ENCODE measurements around the gene ZNF844.
"Not testable (repeated sequence)": the region's sequence is repeated elsewhere in the genome, so short reads cannot be mapped to it uniquely, and the experiment has no call there.

Gene ZNF844

DNA sequence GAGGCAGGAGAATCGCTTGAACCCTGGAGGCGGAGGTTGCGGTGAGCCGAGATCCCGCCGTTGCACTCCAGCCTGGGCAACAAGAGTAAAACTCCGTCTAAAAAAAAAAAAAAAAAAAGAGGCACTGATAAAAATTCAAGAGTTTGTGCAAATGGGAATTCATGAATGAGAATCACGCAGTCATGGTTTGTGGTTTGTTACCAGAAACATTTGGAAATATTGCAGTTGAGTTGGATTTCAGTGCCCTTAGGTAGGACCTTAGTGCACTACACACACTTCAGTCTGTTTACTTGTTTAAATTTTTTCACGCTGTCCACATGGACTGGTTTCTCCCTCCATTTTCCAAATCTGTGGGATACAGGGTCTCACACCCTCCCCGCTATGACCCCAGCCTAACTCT is 28.4 kb downstream of the ZNF844 start:
- DNase-seq: peak; percentile 18

DNA sequence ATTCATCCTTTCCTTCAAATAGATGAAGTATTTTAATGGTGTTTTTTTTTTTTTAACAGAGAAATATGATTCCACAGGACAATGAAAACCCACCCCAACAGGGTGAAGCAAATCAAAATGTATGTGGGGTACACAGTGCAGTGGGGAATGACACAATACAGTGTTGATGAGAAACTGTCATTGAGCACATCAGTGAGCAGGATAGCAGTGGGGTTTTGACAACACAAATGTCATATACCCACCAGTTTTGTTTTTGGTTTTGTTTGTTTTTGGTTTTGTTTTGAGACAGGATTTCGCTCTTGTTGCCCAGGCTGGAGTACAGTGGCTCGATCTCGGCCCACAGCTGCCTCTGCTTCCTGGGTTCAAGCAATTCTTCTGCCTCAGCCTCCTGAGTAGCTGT is 29.2 kb downstream of the ZNF844 start:
- DNase-seq: no peak

GRCh38 chr19:12095111-12095790 is 30.7 kb downstream of the ZNF844 start:
- no peak for DNase-seq

DNA sequence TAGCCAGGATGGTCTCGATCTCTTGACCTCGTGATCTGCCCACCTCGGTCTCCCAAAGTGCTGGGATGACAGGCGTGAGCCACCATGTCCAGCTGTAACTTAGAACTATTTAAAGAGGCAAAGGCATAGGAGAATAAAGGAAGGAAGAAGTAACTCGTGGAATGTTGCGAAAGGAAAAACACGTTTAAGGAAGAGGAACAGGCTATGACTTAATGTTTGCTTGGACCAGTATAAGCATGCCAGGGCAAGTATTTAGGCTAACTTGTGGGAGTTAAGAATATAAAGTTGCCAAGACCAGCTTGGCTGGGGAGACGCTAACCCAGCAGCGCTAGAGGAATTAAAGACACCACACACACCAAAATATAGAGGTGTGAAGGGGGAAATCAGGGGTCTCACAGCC is 33.5 kb downstream of the ZNF844 start:
- DNase-seq: no peak

GRCh38 chr19:12103909-12104308 is 39.4 kb downstream of the ZNF844 start:
- not testable (repeated sequence) for DNase-seq

DNA sequence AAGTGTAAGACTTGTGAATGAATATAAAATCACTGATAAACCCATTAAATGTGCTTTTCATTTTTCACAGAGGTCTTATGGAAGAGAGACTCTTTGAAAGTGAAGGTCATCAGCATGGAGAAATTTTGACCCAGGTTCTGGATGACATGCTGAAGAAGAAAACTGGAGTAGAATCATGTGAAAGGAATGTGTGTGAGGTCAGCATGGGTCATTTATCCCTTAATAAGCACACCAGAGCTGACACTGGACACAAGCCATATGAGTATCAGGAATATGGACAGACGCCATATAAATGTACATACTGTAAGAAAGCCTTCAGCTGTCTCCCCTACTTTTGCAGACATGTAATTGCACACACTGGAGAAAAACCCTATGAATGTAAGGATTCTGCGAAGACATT is 46.6 kb downstream of the ZNF844 start:
- no peak for DNase-seq

GRCh38 chr19:12111943-12112637 is 47.6 kb downstream of the ZNF844 start:
- no peak for DNase-seq

DNA sequence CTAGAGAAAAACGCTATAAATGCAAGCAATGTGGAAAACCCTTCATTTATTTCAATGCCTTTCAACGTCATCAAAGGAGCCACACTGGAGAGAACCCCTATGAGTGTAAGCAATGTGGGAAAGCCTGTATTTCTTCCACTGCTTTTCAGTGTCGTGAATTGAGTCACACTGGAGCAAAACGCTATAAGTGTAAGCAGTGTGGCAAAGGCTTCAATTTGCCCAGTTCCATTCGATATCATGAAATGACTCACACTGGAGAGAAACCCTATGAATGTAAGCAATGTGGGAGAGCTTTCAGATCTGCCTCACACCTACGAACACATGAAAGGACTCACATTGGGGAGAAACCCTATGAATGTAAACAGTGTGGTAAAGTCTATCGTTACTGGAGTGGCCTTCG is 48.2 kb downstream of the ZNF844 start:
- DNase-seq: no peak

DNA sequence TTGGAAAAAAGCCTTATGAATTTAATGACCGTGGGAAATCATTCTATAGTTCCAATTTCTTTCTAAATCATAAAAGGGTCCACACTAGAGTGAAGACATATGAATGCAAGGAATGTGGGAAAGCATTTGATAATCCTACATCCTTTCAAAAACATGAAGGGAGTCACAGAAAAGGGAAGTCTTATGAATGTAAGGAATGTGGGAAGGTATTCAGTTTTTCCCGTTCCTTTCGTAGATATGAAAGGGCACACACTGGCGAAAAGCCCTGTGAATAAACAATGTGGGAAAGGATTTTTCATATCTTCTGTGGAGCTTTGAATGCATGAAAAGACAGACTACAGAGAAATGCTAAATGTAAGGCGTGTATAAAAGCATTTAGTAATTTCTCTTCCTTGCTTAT is 48.6 kb downstream of the ZNF844 start:
- no peak for DNase-seq

- DNase-seq: no peak
Observed at GRCh38 chr19:12117201-12117970, 52.9 kb downstream of the ZNF844 start.

DNA sequence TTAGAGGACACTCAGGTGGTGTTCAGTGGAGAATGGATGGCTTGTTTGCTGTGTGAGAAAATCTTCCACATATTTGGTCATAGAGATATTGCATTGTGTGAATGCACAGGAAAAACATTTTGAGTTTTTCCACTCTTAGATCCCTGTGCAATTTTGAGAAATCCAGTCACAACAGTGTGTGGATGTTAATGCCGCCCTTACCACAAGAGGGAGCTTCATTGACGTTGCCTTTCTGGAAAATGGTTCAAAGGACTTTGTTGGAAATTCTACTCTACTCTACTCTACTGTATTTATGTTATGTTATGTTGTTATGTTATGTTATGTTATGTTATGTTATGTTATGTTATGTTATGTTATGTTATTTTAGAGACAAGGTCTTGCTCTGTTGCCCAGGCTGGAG is 62.2 kb downstream of the ZNF844 start:
- no peak for DNase-seq

Data from retina (tissue), 1 donor.